ENCODE results near the gene SLC44A2.

GRCh38 chr19:10679743-10680142 is 54.4 kb downstream of the SLC44A2 start:
- TF ChIP-seq ARNT (IDR thresholded peaks at IDR 0.05) = no peak
- TF ChIP-seq NFRKB (IDR thresholded peaks at IDR 0.05) = no peak
- TF ChIP-seq TARDBP (IDR thresholded peaks at IDR 0.05) = no peak
- TF ChIP-seq SP1 (IDR thresholded peaks at IDR 0.05) = no peak
- TF ChIP-seq HDGF (IDR thresholded peaks at IDR 0.05; ENCODE audit: borderline replicate concordance) = no peak
- no peak for TF ChIP-seq FOXK2 (IDR thresholded peaks at IDR 0.05)
- no peak for TF ChIP-seq BHLHE40 (IDR thresholded peaks at IDR 0.05; ENCODE audit: borderline replicate concordance)
- no peak for TF ChIP-seq LEF1 (IDR thresholded peaks at IDR 0.05; ENCODE audit: borderline replicate concordance)
